Liver (tissue), 3 donors: ENCODE results near the gene SLC38A10.

Experiments used
- JUND ChIP-seq, 2 donors: IDR thresholded peaks; 2 replicates each; pipeline ENCODE4 v1.6.1; 2016; ENCODE audit warnings: antibody characterized with exemption in 2 of 2
- RXRA ChIP-seq, 2 donors: IDR thresholded peaks; 2 replicates each; pipeline ENCODE4 v1.6.1; 2017 to 2018; ENCODE audit warnings: antibody characterized with exemption in 2 of 2, mild to moderate bottlenecking in 1 of 2
- YY1 ChIP-seq: IDR thresholded peaks from 2 replicates; pipeline ENCODE4 v1.6.1; 2016; ENCODE audit warnings: antibody characterized with exemption, mild to moderate bottlenecking
- TF ChIP-seq, protein P1 (sequence below): fragments of 150-350 bp; IDR thresholded peaks from 2 replicates; pipeline ENCODE4 v1.5.1; 2017; ENCODE audit warnings: improper control_type of control experiment, low read depth, low read length; ENCODE audit not compliant: missing input control
- donor health status: healthy.
- donor health status: healthy.

DNA sequence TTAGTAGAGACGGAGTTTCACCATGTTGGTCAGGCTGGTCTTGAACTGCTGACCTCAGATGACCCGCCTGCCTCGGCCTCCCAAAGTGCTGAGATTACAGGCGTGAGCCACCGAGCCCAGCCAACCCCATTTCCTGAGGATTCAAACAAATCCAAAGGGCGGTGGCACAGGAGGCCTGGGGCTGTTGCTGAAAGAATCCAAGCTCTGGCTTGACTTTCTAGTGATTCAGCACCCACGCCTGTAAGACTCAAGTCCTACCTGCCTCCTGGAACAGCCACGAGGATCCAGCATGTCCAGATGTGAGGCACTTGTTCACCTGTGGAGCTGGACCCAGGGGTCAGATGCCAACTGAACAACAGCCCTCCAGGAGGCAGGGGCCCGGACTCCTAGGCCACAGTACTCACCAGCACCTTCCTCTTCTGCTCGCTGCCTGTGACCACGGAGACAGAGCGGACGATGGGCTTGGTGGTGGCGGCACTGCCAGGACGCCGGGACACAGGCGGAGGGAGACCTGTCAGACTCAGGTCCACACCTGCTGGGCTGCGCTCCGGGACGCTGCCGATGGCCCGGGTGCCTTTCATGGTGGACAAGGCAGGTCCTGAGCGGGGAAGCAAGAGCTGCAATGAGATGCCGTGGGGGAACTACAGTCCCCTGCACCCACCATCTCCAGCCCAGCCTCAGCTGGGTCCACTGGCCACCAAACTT lies 75.5 kb downstream of the SLC38A10 start:
- no peak for TF ChIP-seq YY1
- no peak for TF ChIP-seq RXRA (IDR thresholded peaks at IDR 0.05)
- TF ChIP-seq, protein P1, sequence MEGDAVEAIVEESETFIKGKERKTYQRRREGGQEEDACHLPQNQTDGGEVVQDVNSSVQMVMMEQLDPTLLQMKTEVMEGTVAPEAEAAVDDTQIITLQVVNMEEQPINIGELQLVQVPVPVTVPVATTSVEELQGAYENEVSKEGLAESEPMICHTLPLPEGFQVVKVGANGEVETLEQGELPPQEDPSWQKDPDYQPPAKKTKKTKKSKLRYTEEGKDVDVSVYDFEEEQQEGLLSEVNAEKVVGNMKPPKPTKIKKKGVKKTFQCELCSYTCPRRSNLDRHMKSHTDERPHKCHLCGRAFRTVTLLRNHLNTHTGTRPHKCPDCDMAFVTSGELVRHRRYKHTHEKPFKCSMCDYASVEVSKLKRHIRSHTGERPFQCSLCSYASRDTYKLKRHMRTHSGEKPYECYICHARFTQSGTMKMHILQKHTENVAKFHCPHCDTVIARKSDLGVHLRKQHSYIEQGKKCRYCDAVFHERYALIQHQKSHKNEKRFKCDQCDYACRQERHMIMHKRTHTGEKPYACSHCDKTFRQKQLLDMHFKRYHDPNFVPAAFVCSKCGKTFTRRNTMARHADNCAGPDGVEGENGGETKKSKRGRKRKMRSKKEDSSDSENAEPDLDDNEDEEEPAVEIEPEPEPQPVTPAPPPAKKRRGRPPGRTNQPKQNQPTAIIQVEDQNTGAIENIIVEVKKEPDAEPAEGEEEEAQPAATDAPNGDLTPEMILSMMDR: no peak
- TF ChIP-seq JUND (IDR thresholded peaks at IDR 0.05): no peak
